Eye (tissue), 1 donor: ENCODE results near the gene IQCH.

Experiments used
- DNase-seq: peaks from one replicate; pipeline ENCODE4 v3.0.0-alpha.2; 2015

The IQCH gene

DNA sequence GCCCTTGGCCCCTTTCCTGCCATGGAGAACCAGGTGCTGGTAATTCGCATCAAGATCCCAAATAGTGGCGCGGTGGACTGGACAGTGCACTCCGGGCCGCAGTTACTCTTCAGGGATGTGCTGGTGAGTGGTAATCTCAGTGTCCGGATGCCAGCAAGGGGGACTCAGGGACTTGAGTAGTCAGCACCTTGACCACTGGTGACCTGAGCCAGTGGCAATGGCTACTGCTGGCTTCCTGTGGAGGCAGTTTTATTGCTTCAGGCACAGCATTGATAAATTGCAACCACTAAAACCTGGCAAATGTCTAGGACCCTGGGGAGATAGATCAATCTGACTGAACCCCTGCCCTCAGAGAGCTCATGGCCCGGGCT, 288.7 kb downstream of the IQCH start:
- no peak for DNase-seq

DNA sequence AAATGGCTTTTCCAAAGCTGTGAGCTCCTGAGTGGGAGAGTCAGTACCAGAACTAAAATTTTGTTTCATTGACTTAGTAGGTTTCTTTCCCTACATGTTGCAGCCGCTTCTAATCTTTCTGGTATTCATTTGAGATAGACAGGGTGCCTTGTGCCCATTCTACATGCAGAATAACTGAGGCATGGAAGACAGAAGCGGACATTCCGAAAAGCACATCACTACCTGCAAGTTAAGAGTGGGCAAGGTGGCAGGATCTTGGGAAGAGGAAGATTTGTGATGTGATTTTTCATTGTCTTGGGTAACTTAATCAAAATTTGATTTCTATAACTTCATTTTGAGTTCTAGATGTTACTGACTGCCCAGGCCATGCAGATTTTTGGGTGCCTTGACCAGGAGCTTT, 289.9 kb downstream of the IQCH start:
- DNase-seq: no peak

DNA sequence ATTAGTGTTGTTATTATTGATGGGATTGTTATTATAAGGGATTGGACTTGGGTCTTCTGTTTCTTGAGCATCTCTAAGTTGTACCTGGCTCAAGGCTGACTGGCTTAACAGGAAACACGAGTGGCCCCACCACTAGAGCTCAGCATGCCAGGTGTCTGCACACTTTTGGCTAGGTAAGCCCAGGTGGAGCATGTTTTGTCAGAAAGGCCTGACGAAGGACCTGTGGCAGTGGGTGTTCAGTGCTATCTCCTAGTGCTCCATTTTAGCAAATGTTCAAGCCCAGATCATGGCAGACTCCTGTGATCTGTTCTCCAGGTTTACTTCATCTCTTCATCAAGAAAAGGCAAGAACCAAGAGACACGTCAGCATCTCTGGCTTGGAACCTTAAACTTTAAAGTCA, 291.3 kb downstream of the IQCH start:
- DNase-seq: no peak

DNA sequence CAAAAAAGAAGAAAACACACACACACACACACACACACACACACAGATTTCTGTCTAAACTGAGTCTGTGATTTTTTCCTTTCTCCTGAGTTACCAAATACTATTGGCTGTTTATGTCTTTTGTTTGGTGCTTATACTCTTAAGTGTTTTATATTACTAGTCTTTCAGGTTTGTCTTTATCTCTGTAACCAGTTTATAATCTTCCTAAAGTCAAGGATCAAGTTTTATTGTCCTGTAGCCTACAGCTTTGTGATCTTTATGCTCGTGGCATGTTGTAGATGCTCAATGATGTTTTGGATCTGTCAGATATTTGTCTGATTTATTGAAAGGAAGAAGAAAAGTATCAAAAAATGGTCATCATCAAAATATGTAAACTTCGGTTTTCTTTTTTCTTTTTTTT, 292.5 kb downstream of the IQCH start:
- no peak for DNase-seq

DNA sequence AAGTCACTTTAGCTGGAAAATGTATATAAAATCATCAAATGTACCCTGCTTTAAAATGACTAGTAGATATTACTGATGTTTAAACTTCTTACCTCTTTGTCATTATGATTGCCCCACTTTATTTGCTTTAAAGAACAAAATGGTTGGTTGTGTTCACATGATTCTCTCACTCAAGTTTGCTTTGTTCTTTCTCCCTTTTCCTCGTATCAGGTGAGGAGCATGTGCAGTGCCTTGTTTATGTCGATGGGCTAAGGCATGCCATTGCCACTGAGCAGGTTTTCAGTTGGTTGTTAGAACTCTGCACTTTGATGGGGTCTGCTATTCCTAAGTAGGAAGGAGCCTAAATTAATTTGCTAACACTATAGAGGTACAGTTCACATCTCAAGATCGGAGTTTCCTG, 293.2 kb downstream of the IQCH start:
- no peak for DNase-seq

DNA sequence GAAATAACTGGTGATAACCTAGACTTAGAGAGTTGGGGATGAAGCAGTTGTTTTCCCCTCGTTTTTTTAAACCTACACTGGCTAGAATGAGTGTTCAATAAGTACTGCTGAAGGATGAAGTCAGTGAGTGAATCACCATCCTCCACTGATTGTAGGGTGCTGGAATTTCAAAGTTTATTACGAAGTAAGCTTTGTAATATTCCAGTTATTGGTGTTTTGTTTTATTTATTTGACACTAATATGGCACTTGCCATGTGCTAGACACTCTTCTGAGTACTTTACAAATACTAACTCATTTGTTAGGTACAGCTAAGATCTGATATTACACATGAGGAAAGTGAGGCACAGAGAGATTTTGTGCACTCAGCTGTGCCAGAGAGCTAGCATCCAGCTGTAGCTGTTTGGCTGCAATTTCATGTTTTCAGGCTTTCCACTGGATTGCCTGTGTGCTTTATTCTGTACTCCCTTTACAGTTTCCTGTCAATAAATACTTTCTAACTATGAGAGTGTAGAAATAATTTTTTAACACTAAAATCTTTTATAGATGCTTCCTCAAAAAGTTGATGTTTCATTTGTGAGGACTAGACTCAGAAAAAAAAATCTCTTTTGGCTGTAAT, 293.8 kb downstream of the IQCH start:
- DNase-seq: no peak

DNA sequence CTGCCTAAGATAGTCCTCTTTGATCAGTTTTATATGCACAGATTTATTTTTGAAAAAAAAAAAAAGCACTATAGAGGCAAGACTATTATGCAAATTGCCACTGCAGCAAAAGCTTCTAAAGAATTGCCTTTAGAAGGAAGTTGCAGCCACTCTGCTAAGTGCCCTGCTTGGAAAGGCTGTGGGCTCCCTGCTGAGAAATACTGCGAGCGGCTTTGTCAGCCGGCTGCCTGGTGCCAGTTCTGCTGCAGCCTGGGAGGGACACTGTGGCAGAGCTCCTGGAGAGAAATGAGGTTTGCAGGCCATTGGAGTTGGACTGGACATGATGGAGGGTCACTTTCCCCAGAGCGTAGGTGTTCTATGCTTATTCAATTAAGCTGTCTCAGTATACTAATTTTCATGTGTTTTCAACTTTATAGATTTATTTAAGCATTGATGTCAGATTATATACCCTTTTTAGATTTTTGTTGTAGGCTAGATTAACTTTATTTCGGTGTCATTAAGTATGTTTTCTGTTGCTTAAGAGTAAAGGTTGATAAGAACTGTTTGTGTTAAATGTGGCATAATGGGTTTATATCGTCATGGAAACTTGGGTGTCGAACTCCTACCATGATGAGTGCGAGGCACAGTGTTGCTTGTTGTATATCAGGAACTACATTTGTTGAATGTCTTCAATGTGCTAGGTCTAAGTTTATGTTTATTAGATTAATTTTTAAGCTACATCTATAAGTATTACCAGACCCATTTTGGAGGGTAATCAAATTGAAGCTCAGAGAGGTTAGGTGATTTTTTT, 294.5 kb downstream of the IQCH start:
- DNase-seq: peak; percentile 85

DNA sequence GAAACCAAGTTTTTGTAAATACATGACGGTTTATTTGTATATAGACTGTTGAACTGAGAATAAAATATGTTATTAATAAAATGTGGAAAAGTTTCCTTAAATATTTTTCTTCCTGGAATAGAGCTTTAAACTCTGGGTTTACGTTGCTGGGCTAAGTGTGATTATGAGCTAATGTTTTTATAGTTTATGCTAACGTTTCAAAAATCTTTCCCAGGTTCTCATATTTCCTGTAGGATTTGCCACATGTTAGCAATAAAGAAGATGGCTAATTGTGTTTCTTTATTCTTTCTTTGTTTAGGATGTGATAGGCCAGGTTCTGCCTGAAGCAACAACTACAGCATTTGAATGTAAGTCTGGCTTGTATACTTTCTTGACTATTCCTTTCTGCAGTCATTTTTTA, 295.1 kb downstream of the IQCH start:
- DNase-seq: peak; percentile 51

DNA sequence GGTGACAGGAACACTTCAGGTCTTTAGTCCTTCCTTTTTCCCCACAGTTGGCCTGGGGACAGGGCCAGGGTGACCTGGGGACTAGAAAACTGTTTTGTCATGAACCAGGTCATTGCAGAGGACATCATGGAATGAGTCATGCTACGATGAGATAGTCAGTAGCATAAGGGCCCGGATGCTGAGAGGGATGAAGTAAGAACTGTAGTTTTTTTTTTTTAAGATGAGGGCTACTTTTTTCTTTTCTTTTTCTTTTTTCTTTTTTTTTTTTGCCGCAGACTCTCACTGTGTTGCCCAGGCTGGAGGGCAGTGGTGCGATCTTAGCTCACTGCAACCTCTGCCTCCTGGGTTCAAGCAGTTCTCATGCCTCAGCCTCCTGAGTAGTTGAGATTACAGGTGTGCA, 295.9 kb downstream of the IQCH start:
- no peak for DNase-seq

DNA sequence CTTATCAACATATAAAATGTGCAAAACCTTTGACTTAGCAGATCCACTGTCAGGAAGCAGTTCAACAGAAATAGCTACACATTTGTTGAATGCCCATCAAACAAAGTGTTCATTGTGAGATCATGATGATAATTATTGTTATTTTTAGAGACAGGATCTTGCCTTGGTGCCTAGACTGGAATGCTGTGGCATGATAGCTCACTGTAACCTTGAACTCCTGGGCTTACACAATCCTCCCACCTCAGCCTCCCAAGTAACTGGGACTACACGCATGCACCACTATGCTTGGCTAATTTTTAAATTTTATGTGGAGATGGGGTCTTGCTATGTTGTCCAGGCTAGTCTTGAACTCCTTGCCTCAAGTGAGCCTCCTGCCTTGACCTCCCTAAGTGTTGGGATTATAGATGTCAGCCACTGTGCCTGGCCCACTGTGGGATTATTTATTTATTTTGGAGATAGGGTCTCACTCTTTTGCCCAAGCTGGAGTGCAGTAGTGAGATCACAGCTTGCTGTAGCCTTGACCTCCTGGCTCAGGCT, 296.7 kb downstream of the IQCH start:
- DNase-seq: no peak
